SK-N-SH treated with all-trans-retinoic acid at 6 μM for 48 hours (cell line): ENCODE results near the gene WDR77.

Experiments used
- ATAC-seq: fragments of 200-7000 bp; cut with Tn5 transposase; 3 replicates; pipeline ENCODE4 v1.9.1; 2020; ENCODE audit warnings: mild to moderate bottlenecking, moderate library complexity
- ARNTL ChIP-seq: fragments of 450-650 bp; formaldehyde crosslinking; IDR thresholded peaks from 2 replicates; pipeline ENCODE4 v1.5.0; 2020; ENCODE audit warnings: low read depth, mild to moderate bottlenecking, moderate library complexity, borderline replicate concordance
- BACH2 ChIP-seq: fragments of 250-450 bp; sonication (Bioruptor Pico); IDR thresholded peaks from 2 replicates; pipeline ENCODE4 v1.9.0; 2021; ENCODE audit warnings: mild to moderate bottlenecking, borderline replicate concordance
- OSR1 ChIP-seq: fragments of 250-450 bp; sonication (Bioruptor Pico); IDR thresholded peaks from 2 replicates; pipeline ENCODE4 v1.8.0; 2022; ENCODE audit warnings: moderate library complexity, mild to moderate bottlenecking, inconsistent platforms
- PPARA ChIP-seq: fragments of 250-450 bp; sonication (Bioruptor Pico); IDR thresholded peaks from 2 replicates; pipeline ENCODE4 v1.5.0; 2020; ENCODE audit warnings: mild to moderate bottlenecking, borderline replicate concordance
- SNAI2 ChIP-seq: fragments of 250-450 bp; sonication (Bioruptor Pico); IDR thresholded peaks from 2 replicates; pipeline ENCODE4 v1.5.0; 2020; ENCODE audit warnings: mild to moderate bottlenecking, moderate library complexity
- TCF4 ChIP-seq: fragments of 250-450 bp; sonication (Bioruptor Pico); IDR thresholded peaks from 2 replicates; pipeline ENCODE4 v1.8.0; 2021; ENCODE audit warnings: mild to moderate bottlenecking, moderate library complexity, borderline replicate concordance
- TOX ChIP-seq: fragments of 250-450 bp; sonication (Bioruptor Pico); IDR thresholded peaks from 2 replicates; pipeline ENCODE4 v1.8.0; 2021; ENCODE audit warnings: mild to moderate bottlenecking, moderate library complexity, borderline replicate concordance
- ZFP3 ChIP-seq: fragments of 250-450 bp; sonication (Bioruptor Pico); IDR thresholded peaks from 2 replicates; pipeline ENCODE4 v1.5.0; 2020; ENCODE audit warnings: mild to moderate bottlenecking, moderate library complexity
- ZNF565 ChIP-seq: fragments of 450-650 bp; formaldehyde crosslinking; conservative IDR thresholded peaks from 2 replicates; pipeline ENCODE4 v1.5.0; 2020; ENCODE audit warnings: low read depth, mild to moderate bottlenecking, moderate library complexity
- ZNF70 ChIP-seq: fragments of 450-650 bp; formaldehyde crosslinking; IDR thresholded peaks from 2 replicates; pipeline ENCODE4 v1.5.0; 2020; ENCODE audit warnings: mild to moderate bottlenecking, moderate library complexity
- TF ChIP-seq, protein P1 (sequence below): fragments of 250-450 bp; sonication (Bioruptor Pico); IDR thresholded peaks from 2 replicates; pipeline ENCODE4 v1.5.0; 2020; ENCODE audit warnings: mild to moderate bottlenecking, moderate library complexity
- TF ChIP-seq, protein P2 (sequence below): fragments of 250-450 bp; sonication (Bioruptor Pico); IDR thresholded peaks from 2 replicates; pipeline ENCODE4 v1.8.0; 2020; ENCODE audit warnings: mild to moderate bottlenecking, moderate library complexity, borderline replicate concordance
- TF ChIP-seq, protein P3 (sequence below): fragments of 250-450 bp; sonication (Bioruptor Pico); IDR thresholded peaks from 2 replicates; pipeline ENCODE4 v1.5.1; 2020; ENCODE audit warnings: low read depth, mild to moderate bottlenecking, moderate library complexity
- TF ChIP-seq, protein P4 (sequence below): fragments of 250-450 bp; sonication (Bioruptor Pico); IDR thresholded peaks from 2 replicates; pipeline ENCODE4 v1.5.1; 2021; ENCODE audit warnings: mild to moderate bottlenecking, moderate library complexity
- TF ChIP-seq, protein P5 (sequence below): fragments of 250-450 bp; sonication (Bioruptor Pico); IDR thresholded peaks from 2 replicates; pipeline ENCODE4 v1.8.0; 2021; ENCODE audit warnings: low read depth, mild to moderate bottlenecking, moderate library complexity, borderline replicate concordance

Gene WDR77

DNA sequence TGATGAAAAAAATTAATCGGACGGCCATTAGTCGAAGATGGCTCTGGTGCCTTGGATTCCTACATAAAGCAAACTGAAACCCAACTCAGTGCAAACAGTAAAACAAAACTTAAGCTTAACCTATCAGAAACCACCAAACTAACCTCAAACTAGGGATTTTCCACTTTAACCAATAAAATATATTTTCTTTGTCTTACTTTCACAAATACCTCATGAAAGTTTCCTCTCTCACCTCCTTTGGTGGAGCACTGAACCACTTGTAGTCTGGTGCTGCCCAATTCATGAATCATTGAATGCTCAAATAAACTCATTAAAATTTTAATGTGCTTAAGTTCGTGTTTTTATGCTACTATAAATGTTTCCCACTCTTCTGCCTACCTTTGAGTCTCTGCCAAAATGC is 47.3 kb upstream of the WDR77 start:
- TF ChIP-seq, protein P1, sequence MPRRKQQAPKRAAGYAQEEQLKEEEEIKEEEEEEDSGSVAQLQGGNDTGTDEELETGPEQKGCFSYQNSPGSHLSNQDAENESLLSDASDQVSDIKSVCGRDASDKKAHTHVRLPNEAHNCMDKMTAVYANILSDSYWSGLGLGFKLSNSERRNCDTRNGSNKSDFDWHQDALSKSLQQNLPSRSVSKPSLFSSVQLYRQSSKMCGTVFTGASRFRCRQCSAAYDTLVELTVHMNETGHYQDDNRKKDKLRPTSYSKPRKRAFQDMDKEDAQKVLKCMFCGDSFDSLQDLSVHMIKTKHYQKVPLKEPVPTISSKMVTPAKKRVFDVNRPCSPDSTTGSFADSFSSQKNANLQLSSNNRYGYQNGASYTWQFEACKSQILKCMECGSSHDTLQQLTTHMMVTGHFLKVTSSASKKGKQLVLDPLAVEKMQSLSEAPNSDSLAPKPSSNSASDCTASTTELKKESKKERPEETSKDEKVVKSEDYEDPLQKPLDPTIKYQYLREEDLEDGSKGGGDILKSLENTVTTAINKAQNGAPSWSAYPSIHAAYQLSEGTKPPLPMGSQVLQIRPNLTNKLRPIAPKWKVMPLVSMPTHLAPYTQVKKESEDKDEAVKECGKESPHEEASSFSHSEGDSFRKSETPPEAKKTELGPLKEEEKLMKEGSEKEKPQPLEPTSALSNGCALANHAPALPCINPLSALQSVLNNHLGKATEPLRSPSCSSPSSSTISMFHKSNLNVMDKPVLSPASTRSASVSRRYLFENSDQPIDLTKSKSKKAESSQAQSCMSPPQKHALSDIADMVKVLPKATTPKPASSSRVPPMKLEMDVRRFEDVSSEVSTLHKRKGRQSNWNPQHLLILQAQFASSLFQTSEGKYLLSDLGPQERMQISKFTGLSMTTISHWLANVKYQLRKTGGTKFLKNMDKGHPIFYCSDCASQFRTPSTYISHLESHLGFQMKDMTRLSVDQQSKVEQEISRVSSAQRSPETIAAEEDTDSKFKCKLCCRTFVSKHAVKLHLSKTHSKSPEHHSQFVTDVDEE (CRISPR knock-in tag): no peak
- TF ChIP-seq, protein P2, sequence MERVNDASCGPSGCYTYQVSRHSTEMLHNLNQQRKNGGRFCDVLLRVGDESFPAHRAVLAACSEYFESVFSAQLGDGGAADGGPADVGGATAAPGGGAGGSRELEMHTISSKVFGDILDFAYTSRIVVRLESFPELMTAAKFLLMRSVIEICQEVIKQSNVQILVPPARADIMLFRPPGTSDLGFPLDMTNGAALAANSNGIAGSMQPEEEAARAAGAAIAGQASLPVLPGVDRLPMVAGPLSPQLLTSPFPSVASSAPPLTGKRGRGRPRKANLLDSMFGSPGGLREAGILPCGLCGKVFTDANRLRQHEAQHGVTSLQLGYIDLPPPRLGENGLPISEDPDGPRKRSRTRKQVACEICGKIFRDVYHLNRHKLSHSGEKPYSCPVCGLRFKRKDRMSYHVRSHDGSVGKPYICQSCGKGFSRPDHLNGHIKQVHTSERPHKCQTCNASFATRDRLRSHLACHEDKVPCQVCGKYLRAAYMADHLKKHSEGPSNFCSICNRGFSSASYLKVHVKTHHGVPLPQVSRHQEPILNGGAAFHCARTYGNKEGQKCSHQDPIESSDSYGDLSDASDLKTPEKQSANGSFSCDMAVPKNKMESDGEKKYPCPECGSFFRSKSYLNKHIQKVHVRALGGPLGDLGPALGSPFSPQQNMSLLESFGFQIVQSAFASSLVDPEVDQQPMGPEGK (CRISPR knock-in tag): no peak
- no peak for TF ChIP-seq SNAI2 (CRISPR knock-in tag)
- TF ChIP-seq ARNTL (CRISPR knock-in tag): no peak
- no peak for TF ChIP-seq OSR1
- TF ChIP-seq, protein P3, sequence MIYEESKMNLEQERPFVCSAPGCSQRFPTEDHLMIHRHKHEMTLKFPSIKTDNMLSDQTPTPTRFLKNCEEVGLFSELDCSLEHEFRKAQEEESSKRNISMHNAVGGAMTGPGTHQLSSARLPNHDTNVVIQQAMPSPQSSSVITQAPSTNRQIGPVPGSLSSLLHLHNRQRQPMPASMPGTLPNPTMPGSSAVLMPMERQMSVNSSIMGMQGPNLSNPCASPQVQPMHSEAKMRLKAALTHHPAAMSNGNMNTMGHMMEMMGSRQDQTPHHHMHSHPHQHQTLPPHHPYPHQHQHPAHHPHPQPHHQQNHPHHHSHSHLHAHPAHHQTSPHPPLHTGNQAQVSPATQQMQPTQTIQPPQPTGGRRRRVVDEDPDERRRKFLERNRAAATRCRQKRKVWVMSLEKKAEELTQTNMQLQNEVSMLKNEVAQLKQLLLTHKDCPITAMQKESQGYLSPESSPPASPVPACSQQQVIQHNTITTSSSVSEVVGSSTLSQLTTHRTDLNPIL (CRISPR knock-in tag): no peak
- no peak for TF ChIP-seq BACH2 (CRISPR knock-in tag)
- TF ChIP-seq ZNF70: no peak
- no peak for TF ChIP-seq TCF4 (CRISPR knock-in tag)
- no peak for TF ChIP-seq ZFP3 (CRISPR knock-in tag)
- TF ChIP-seq, all 23 proteins: peak for 0
- no peak for ATAC-seq

DNA sequence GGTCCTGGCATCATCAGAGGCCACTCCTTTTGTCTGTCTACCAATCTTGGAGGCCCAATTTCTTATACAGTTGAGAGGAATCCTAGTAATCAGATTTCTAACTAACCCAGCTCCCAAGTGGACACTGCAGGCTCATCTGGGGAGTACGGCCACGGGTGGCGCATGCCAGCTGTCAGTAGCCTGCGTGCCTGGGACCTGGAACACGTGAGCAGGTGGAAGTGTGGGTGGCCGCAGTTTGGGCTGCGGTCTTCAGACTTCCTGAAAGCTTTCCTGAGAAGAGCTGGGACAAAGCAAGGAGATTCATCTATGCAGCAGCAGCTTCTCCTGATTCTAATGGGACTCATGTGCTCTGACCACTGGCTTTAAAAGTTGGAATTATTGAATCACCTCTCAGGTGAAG is 42.0 kb upstream of the WDR77 start:
- no peak for ATAC-seq
- TF ChIP-seq, protein P1 (CRISPR knock-in tag): no peak
- TF ChIP-seq OSR1 (no peak), SNAI2 (CRISPR knock-in tag) (no peak)

DNA sequence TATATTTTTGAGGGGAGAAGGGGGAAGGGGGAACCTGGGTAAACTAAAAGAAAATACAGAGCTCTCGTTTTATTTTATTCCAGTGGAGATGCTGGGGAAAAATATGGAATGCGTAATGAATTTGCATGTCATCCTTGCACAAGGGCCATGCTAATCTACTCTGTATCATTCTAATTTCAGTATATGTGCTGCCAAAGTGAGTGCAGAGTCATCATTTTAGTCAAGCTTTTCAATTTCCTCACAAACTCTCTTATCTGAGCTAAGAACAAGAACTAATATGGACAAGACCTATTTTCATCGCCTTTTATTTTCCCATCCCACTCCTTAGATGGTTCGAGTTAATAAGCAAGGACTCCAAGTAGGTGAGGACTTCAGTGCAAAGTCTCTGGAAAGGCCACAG is 41.2 kb upstream of the WDR77 start:
- no peak for ATAC-seq

More for the DNA sequence above, 41.2 kb upstream of the WDR77 start:
- TF ChIP-seq SNAI2 (CRISPR knock-in tag) (no peak), ZNF70 (no peak), BACH2 (CRISPR knock-in tag) (no peak), ARNTL (CRISPR knock-in tag) (no peak), PPARA (CRISPR knock-in tag) (no peak), TOX (CRISPR knock-in tag) (no peak), ZNF565 (CRISPR knock-in tag) (no peak)
- TF ChIP-seq, protein P3 (CRISPR knock-in tag): no peak
- TF ChIP-seq, protein P4, sequence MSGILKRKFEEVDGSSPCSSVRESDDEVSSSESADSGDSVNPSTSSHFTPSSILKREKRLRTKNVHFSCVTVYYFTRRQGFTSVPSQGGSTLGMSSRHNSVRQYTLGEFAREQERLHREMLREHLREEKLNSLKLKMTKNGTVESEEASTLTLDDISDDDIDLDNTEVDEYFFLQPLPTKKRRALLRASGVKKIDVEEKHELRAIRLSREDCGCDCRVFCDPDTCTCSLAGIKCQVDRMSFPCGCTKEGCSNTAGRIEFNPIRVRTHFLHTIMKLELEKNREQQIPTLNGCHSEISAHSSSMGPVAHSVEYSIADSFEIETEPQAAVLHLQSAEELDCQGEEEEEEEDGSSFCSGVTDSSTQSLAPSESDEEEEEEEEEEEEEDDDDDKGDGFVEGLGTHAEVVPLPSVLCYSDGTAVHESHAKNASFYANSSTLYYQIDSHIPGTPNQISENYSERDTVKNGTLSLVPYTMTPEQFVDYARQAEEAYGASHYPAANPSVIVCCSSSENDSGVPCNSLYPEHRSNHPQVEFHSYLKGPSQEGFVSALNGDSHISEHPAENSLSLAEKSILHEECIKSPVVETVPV (CRISPR knock-in tag): no peak
- TF ChIP-seq, protein P5, sequence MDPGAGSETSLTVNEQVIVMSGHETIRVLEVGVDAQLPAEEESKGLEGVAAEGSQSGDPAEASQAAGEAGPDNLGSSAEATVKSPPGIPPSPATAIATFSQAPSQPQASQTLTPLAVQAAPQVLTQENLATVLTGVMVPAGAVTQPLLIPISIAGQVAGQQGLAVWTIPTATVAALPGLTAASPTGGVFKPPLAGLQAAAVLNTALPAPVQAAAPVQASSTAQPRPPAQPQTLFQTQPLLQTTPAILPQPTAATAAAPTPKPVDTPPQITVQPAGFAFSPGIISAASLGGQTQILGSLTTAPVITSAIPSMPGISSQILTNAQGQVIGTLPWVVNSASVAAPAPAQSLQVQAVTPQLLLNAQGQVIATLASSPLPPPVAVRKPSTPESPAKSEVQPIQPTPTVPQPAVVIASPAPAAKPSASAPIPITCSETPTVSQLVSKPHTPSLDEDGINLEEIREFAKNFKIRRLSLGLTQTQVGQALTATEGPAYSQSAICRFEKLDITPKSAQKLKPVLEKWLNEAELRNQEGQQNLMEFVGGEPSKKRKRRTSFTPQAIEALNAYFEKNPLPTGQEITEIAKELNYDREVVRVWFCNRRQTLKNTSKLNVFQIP (CRISPR knock-in tag): no peak
- TF ChIP-seq, all 23 proteins: peak for 0
